Left ventricle myocardium inferior (tissue), 1 donor: ENCODE results near the gene FREM3. TPM values are rescaled to one million over a fixed set of nuclear protein-coding genes. Genes with fewer than 3 reads are reported as not detected.

Experiments used
- DNase-seq: peaks from one replicate; pipeline ENCODE4 v3.0.0-alpha.2; 2020
- H3K27ac ChIP-seq: fragments of 200-600 bp; replicated peaks from 2 replicates; pipeline ENCODE4 v1.8.0; 2021
- H3K27me3 ChIP-seq: fragments of 200-600 bp; 2 replicates; pipeline ENCODE4 v1.8.0; 2021; ENCODE audit warnings: low read depth
- H3K36me3 ChIP-seq: fragments of 200-600 bp; 2 replicates; pipeline ENCODE4 v1.8.0; 2021
- H3K4me1 ChIP-seq: fragments of 200-600 bp; 2 replicates; pipeline ENCODE4 v1.8.0; 2021
- H3K4me3 ChIP-seq: fragments of 200-600 bp; 2 replicates; pipeline ENCODE4 v1.8.0; 2021; ENCODE audit warnings: mild to moderate bottlenecking, moderate library complexity
- H3K9me3 ChIP-seq: fragments of 200-600 bp; replicated peaks from 2 replicates; pipeline ENCODE4 v1.8.0; 2021
- CTCF ChIP-seq: fragments of 200-600 bp; IDR thresholded peaks from 2 replicates; pipeline ENCODE4 v1.8.0; 2021; ENCODE audit warnings: antibody characterized with exemption, mild to moderate bottlenecking, borderline replicate concordance
- intact Hi-C: fragments of 100-400 bp; cut with micrococcal nuclease; formaldehyde crosslinking; loops from one replicate; pipeline ENCODE4 v1.11.0; 2022
- total RNA-seq: library from RNA; stranded (reverse); fragmentation: NEBNext Ultra II Directional; extraction: Animal tissue kit (Norgen Biotek cat#: 25700); gene quantifications from one replicate; pipeline ENCODE4 v1.2.1, GENCODE V29; 2021
- donor health status: DM: no; HTN: yes; CAD: no; lungs with severe emphysema.

Gene FREM3
- total RNA-seq, 1 donor from 2014 or later = not detected

GRCh38 chr4:143618811-143619210 lies 81.7 kb downstream of the FREM3 start:
- Histone ChIP-seq H3K27me3 (no peaks in the 10 kb centered on the region), H3K36me3 (no peaks in the 10 kb centered on the region), H3K4me3 (no peak overlapping the region), H3K9me3 (no peaks in the 10 kb centered on the region), H3K4me1 (no peaks in the 10 kb centered on the region), H3K27ac (no peak overlapping the region)
- no peak for TF ChIP-seq CTCF
- intact Hi-C loops = no loop called here
- no peak for DNase-seq

- H3K27me3 ChIP-seq = no peaks in the 10 kb centered on the region
- no peak for DNase-seq
- intact Hi-C loops = no loop called here
- H3K4me3 ChIP-seq = no peak overlapping the region
- no peaks in the 10 kb centered on the region for H3K4me1 ChIP-seq
- no peaks in the 10 kb centered on the region for H3K36me3 ChIP-seq
- no peak for TF ChIP-seq CTCF
- H3K27ac ChIP-seq = no peak overlapping the region
- no peaks in the 10 kb centered on the region for H3K9me3 ChIP-seq
These were observed 82.3 kb downstream of the FREM3 start for GRCh38 chr4:143617994-143618679.

- Histone ChIP-seq H3K27ac (no peak overlapping the region), H3K27me3 (no peaks in the 10 kb centered on the region), H3K9me3 (no peaks in the 10 kb centered on the region), H3K4me1 (no peaks in the 10 kb centered on the region), H3K36me3 (no peaks in the 10 kb centered on the region), H3K4me3 (no peak overlapping the region)
- DNase-seq = no peak
- intact Hi-C loops = no loop called here
- TF ChIP-seq CTCF = no peak
These were observed 83.7 kb downstream of the FREM3 start for GRCh38 chr4:143616771-143617170.

DNA sequence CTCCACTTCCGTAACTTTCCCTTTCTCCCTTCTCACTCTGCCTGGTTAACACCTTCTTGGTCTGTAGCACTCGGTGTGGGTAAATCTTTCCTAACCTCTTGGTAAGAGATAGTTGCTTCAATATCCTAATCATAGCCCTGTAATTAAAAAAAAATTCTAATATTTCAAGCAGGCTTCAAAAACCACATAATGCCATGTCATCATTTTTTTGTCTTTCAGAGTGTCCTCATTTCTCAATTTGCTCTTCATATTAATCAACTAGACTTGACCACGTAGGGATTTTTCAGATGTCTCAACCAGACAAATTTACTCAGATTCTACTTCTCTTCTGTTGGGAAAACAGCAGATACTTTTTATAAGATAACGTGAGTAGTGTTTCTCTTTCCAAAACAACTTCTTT lies 91.0 kb downstream of the FREM3 start:
- DNase-seq = no peak
- no peaks in the 10 kb centered on the region for H3K36me3 ChIP-seq
- peaks cover 17% of the 10 kb centered on the region for H3K9me3 ChIP-seq
- H3K27me3 ChIP-seq = no peaks in the 10 kb centered on the region
- H3K27ac ChIP-seq = no peak overlapping the region
- intact Hi-C loops = no loop called here
- H3K4me3 ChIP-seq = no peak overlapping the region
- H3K4me1 ChIP-seq = no peaks in the 10 kb centered on the region
- TF ChIP-seq CTCF = no peak

DNA sequence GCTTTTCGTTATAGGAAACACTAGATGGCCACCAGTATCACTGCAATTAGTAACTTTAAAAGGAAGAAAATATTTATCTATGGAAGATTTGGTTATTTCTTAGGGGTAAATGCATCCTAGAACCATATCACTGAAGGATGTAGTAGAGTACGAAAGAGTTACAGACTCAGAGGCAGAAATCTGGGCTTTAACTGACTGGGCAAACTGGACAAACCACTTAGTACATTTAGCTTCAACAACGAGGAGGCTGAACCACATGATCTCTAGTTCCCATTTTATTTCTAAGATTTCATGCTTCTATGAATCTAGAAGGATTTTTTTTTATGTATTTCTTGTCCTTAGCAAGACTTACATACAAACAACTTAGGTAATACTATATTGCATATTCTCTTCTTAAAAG lies 94.0 kb downstream of the FREM3 start:
- H3K27ac ChIP-seq = no peak overlapping the region
- no peaks in the 10 kb centered on the region for H3K36me3 ChIP-seq
- H3K27me3 ChIP-seq = no peaks in the 10 kb centered on the region
- no peak for TF ChIP-seq CTCF
- H3K4me3 ChIP-seq = no peak overlapping the region
- H3K4me1 ChIP-seq = no peaks in the 10 kb centered on the region
- peaks cover 17% of the 10 kb centered on the region for H3K9me3 ChIP-seq
- no peak for DNase-seq
- intact Hi-C loops = no loop called here
